ENCODE measurements around the gene SOHLH1.

GRCh38 chr9:135701067-135701958 lies 2.0 kb upstream of the SOHLH1 start:
- TF ChIP-seq CTCF (conservative IDR thresholded peaks at IDR 0.05; ENCODE audit: low read depth, low read length) (no peak), EZH2phosphoT487 (IDR thresholded peaks at IDR 0.05; ENCODE audit: borderline replicate concordance, low read length) (no peak)
